Kidney epithelial cell (primary cell): ENCODE measurements around the gene OGDH. TPM values are rescaled to one million over a fixed set of nuclear protein-coding genes. Genes with fewer than 3 reads are reported as not detected.

Experiments used
- DNase-seq: peaks from one replicate; pipeline ENCODE4 v3.0.0-alpha.2; 2010; ENCODE audit warnings: low read depth
- H3K27me3 ChIP-seq: 2 replicates; pipeline ENCODE4 v1.6.0; 2011; ENCODE audit warnings: low read length; ENCODE audit not compliant: control insufficient read depth, insufficient read depth
- H3K36me3 ChIP-seq: 2 replicates; pipeline ENCODE4 v1.5.1; 2011; ENCODE audit warnings: low read length; ENCODE audit not compliant: control insufficient read depth, insufficient read depth
- H3K4me3 ChIP-seq: 2 replicates; pipeline ENCODE4 v1.5.1; 2011; ENCODE audit warnings: low read depth, mild to moderate bottlenecking, control low read depth, low read length
- CTCF ChIP-seq: IDR thresholded peaks from 2 replicates; pipeline ENCODE4 v1.5.1; 2011; ENCODE audit warnings: mild to moderate bottlenecking, moderate library complexity, low read length, control low read depth, inconsistent platforms; ENCODE audit not compliant: insufficient read depth, poor library complexity, severe bottlenecking
- total RNA-seq: library from RNA; depleted of rRNA; stranded (reverse); fragments of >200 nt; gene quantifications from 2 replicates; pipeline ENCODE4 v1.2.3, GENCODE V29; 2015

Gene OGDH
- total RNA-seq, 1 donor from 2014 or later: 65.2 TPM

GRCh38 chr7:44563171-44563679 is 43.2 kb upstream of the OGDH start:
- no peak for DNase-seq

GRCh38 chr7:44564606-44565005 is 41.8 kb upstream of the OGDH start:
- no peak for DNase-seq
- no peak for TF ChIP-seq CTCF
- H3K27me3 ChIP-seq: no peaks in the 10 kb centered on the region
- peaks cover 6% of the 10 kb centered on the region for H3K36me3 ChIP-seq
- H3K4me3 ChIP-seq: no peak overlapping the region

More at GRCh38 chr7:44563171-44563679, 43.2 kb upstream of the OGDH start:
- Histone ChIP-seq H3K27me3 (no peaks in the 10 kb centered on the region), H3K36me3 (peaks cover 6% of the 10 kb centered on the region), H3K4me3 (no peak overlapping the region)
- no peak for TF ChIP-seq CTCF

- no peak for DNase-seq
These were observed 41.2 kb upstream of the OGDH start for GRCh38 chr7:44565097-44565794.

GRCh38 chr7:44565795-44566559 is 40.5 kb upstream of the OGDH start:
- Histone ChIP-seq H3K4me3 (no peak overlapping the region), H3K36me3 (peaks cover 8% of the 10 kb centered on the region), H3K27me3 (no peaks in the 10 kb centered on the region)
- DNase-seq: no peak
- no peak for TF ChIP-seq CTCF

More at GRCh38 chr7:44565097-44565794, 41.2 kb upstream of the OGDH start:
- Histone ChIP-seq H3K4me3 (no peak overlapping the region), H3K27me3 (no peaks in the 10 kb centered on the region), H3K36me3 (peaks cover 8% of the 10 kb centered on the region)
- TF ChIP-seq CTCF: peak; percentile 97

GRCh38 chr7:44566680-44567079 is 39.7 kb upstream of the OGDH start:
- no peak for TF ChIP-seq CTCF
- no peak for DNase-seq
- H3K27me3 ChIP-seq: no peaks in the 10 kb centered on the region
- peaks cover 9% of the 10 kb centered on the region for H3K36me3 ChIP-seq
- no peak overlapping the region for H3K4me3 ChIP-seq

- H3K4me3 ChIP-seq: no peak overlapping the region
- TF ChIP-seq CTCF: no peak
These were observed 38.5 kb upstream of the OGDH start for GRCh38 chr7:44567884-44568283.

More at GRCh38 chr7:44567884-44568283, 38.5 kb upstream of the OGDH start:
- peaks cover 11% of the 10 kb centered on the region for H3K36me3 ChIP-seq
- no peaks in the 10 kb centered on the region for H3K27me3 ChIP-seq
- DNase-seq: no peak
